Melanocyte of skin (primary cell): ENCODE results near the gene GPALPP1. TPM values are rescaled to one million over a fixed set of nuclear protein-coding genes. Genes with fewer than 3 reads are reported as not detected.

Experiments
- small RNA-seq, 2 donors: library from RNA; depleted of rRNA; stranded (forward); fragments of <200 nt; gene quantifications; one replicate each; pipeline ENCODE3, GENCODE V24; 2012
- total RNA-seq, 2 donors: library from RNA; depleted of rRNA; stranded (reverse); fragments of >200 nt; gene quantifications; 2 replicates each; pipeline ENCODE4 v1.2.3, GENCODE V29; 2012

The GPALPP1 gene, protein sequence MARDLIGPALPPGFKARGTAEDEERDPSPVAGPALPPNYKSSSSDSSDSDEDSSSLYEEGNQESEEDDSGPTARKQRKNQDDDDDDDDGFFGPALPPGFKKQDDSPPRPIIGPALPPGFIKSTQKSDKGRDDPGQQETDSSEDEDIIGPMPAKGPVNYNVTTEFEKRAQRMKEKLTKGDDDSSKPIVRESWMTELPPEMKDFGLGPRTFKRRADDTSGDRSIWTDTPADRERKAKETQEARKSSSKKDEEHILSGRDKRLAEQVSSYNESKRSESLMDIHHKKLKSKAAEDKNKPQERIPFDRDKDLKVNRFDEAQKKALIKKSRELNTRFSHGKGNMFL
- 10 to 100 TPM; 13.1 to 18.3 TPM for total RNA-seq

GRCh38 chr13:44989071-44989889 is at the start of gene GPALPP1, which contains the start of gene NUFIP1:
Gene GPALPP1 (plus strand): TSS chr13:44989538. CDS start chr13:44989655, 117 bp downstream.
Gene NUFIP1 (minus strand): TSS chr13:44989471. CDS start chr13:44989436, 35 bp downstream.

Small RNAs within 50 kb of the gene (small RNA-seq; reads per million reads assigned to genes)
- 0 to 0.35 reads per million in 2 donors for gene RN7SL49P

Other genes starting within 250 kb of the GPALPP1 start
- 1 to 10 TPM; 2.8 to 6.3 TPM for gene NUFIP1, start 67 bp upstream of the GPALPP1 start, total RNA-seq
- gene GTF2F2, start 131.0 kb downstream of the GPALPP1 start, total RNA-seq, result 10 to 100 TPM; 36.8 to 52.0 TPM
- under 1 TPM in 1 of 2 donors, not detected in 1; under 0.01 TPM for gene KCTD4, start 211.5 kb downstream of the GPALPP1 start, total RNA-seq